ENCODE data around the gene CEP290. TPM values are rescaled to one million over a fixed set of nuclear protein-coding genes. Genes with fewer than 3 reads are reported as not detected.

The CEP290 gene
- total RNA-seq, 1 donor from 2014 or later: 15.4 TPM

- DNase-seq (ENCODE audit: extremely low spot score, unreplicated experiment): no peak
- Mint-ChIP-seq H3K4me3 (ENCODE audit: unreplicated experiment) (no peak overlapping the region), H3K27ac (ENCODE audit: unreplicated experiment) (no peak overlapping the region), H3K4me1 (ENCODE audit: unreplicated experiment) (no peaks in the 10 kb centered on the region), H3K27me3 (ENCODE audit: unreplicated experiment) (no peaks in the 10 kb centered on the region), H3K36me3 (ENCODE audit: unreplicated experiment) (peaks cover 11% of the 10 kb centered on the region), H3K9me3 (ENCODE audit: unreplicated experiment) (no peaks in the 10 kb centered on the region)
- peak; percentile 61 for TF ChIP-seq CTCF (IDR thresholded peaks at IDR 0.05)
Measured at GRCh38 chr12:88153959-88154358, 12.1 kb upstream of the CEP290 start.

DNA sequence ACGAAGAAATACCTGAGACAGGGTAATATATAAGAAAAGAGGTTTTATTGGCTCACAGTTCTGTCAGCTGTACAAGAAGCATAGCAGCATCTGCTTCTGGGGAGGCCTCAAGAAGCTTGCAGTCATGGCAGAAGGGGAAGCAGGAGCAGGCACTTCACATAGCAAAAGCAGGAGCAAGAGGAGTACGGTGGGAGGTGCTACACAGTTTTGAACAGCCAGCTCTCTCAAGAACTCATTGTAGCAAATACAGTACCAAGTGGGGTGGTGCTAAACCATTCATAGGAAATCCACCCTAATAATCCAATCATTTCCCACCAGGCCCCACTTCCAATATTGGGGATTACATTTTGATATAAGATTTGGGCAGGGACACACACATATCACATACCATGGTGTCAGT, 8.2 kb upstream of the CEP290 start:
- H3K4me1 Mint-ChIP-seq (ENCODE audit: unreplicated experiment): no peaks in the 10 kb centered on the region
- no peak for TF ChIP-seq CTCF (IDR thresholded peaks at IDR 0.05)
- no peak overlapping the region for H3K27ac Mint-ChIP-seq (ENCODE audit: unreplicated experiment)
- no peak for DNase-seq (ENCODE audit: extremely low spot score, unreplicated experiment)
- H3K36me3 Mint-ChIP-seq (ENCODE audit: unreplicated experiment): no peaks in the 10 kb centered on the region
- H3K9me3 Mint-ChIP-seq (ENCODE audit: unreplicated experiment): no peaks in the 10 kb centered on the region
- H3K27me3 Mint-ChIP-seq (ENCODE audit: unreplicated experiment): no peaks in the 10 kb centered on the region
- H3K4me3 Mint-ChIP-seq (ENCODE audit: unreplicated experiment): no peak overlapping the region

- no peak overlapping the region for H3K27ac Mint-ChIP-seq (ENCODE audit: unreplicated experiment)
- DNase-seq (ENCODE audit: extremely low spot score, unreplicated experiment): no peak
- peaks cover 18% of the 10 kb centered on the region for H3K4me1 Mint-ChIP-seq (ENCODE audit: unreplicated experiment)
- TF ChIP-seq CTCF (IDR thresholded peaks at IDR 0.05): no peak
- H3K27me3 Mint-ChIP-seq (ENCODE audit: unreplicated experiment): no peaks in the 10 kb centered on the region
- H3K9me3 Mint-ChIP-seq (ENCODE audit: unreplicated experiment): no peaks in the 10 kb centered on the region
- no peaks in the 10 kb centered on the region for H3K36me3 Mint-ChIP-seq (ENCODE audit: unreplicated experiment)
- no peak overlapping the region for H3K4me3 Mint-ChIP-seq (ENCODE audit: unreplicated experiment)
Measured at GRCh38 chr12:88145567-88146505, 3.9 kb upstream of the CEP290 start.

DNA sequence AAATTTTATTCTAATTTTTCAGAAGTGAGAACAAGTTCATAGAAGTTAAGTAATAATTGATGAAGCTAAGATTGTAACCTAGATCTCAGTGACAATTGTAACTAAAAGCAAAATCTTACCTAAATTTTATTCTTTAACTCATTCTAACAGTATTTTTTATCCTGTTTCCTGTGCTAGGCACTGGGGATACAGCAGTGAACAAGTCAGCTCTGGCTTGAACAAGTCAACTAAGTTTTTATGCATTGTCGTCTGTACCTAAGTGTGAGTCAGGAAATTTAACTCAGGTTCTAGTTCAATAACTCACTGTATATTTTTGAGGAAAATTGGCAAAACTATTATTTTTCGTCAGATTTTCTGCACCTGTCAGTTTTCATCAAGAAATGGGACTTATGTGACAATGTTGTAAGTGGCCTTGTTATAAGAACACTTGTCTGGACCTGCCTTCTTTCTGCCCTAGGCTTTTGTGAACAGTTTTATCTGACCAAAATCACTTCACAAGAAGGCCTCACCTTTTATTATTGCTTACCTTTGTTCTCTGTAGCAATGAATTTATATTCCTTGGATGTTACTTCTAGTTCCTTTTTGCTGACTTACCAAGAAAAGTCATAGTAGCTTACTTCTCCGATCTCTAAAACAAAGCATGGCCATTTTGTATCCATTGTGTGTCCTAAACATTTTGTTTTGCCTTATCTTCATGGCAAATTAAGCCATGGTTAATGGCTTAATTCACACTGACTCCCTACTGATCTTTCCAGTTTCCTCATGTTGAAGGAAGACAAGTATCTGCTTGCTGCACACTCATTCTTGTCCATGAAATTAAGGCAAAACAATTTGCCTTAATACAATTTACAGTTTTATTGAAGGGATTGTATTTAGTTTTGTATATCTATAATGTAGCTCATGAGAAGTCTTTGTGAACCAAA, 2.9 kb upstream of the CEP290 start:
- Mint-ChIP-seq H3K27ac (ENCODE audit: unreplicated experiment) (no peak overlapping the region), H3K9me3 (ENCODE audit: unreplicated experiment) (no peaks in the 10 kb centered on the region), H3K4me3 (ENCODE audit: unreplicated experiment) (no peak overlapping the region), H3K4me1 (ENCODE audit: unreplicated experiment) (peaks cover 18% of the 10 kb centered on the region), H3K27me3 (ENCODE audit: unreplicated experiment) (no peaks in the 10 kb centered on the region), H3K36me3 (ENCODE audit: unreplicated experiment) (peaks cover 6% of the 10 kb centered on the region)
- no peak for TF ChIP-seq CTCF (IDR thresholded peaks at IDR 0.05)
- no peak for DNase-seq (ENCODE audit: extremely low spot score, unreplicated experiment)

GRCh38 chr12:88144037-88144436, 2.1 kb upstream of the CEP290 start:
- Mint-ChIP-seq H3K9me3 (ENCODE audit: unreplicated experiment) (no peaks in the 10 kb centered on the region), H3K4me3 (ENCODE audit: unreplicated experiment) (peak overlapping the region; percentile 42), H3K36me3 (ENCODE audit: unreplicated experiment) (peaks cover 6% of the 10 kb centered on the region), H3K4me1 (ENCODE audit: unreplicated experiment) (peaks cover 18% of the 10 kb centered on the region), H3K27me3 (ENCODE audit: unreplicated experiment) (no peaks in the 10 kb centered on the region), H3K27ac (ENCODE audit: unreplicated experiment) (no peak overlapping the region)
- DNase-seq (ENCODE audit: extremely low spot score, unreplicated experiment): no peak
- no peak for TF ChIP-seq CTCF (IDR thresholded peaks at IDR 0.05)
